B cell (primary cell): ENCODE results near the gene SLC52A3. TPM values are rescaled to one million over a fixed set of nuclear protein-coding genes. Genes with fewer than 3 reads are reported as not detected.

ENCODE experiments used
- ATAC-seq: fragments of 200-7000 bp; cut with Tn5 transposase; one replicate; pipeline ENCODE4 v1.10.0; 2021; ENCODE audit warnings: low read depth, mild to moderate bottlenecking, moderate number of reproducible peaks, moderate library complexity
- CTCF ChIA-PET: fragments of 350-600 bp; sonication (Branson Sonifier 250); formaldehyde crosslinking; loops from one replicate; lab custom pipeline; 2021; ENCODE audit warnings: antibody characterized with exemption, inconsistent platforms; lab: Charles Lee
- POLR2A ChIA-PET: fragments of 350-600 bp; sonication (Branson Sonifier 250); formaldehyde crosslinking; loops from one replicate; lab custom pipeline; 2021; ENCODE audit warnings: antibody characterized with exemption; lab: Charles Lee
- DNase-seq: peaks from one replicate; pipeline ENCODE4 v3.0.0; 2013
- H2AFZ ChIP-seq: 2 replicates; pipeline ENCODE4 v1.6.1; 2012; ENCODE audit warnings: mild to moderate bottlenecking, low read depth, low read length; ENCODE audit not compliant: insufficient read depth, poor library complexity, severe bottlenecking
- H3K27ac ChIP-seq, 2 donors: 1 replicate in 1 of 2; 2 replicates in 1 of 2; pipeline ENCODE4 v1.5.1; 2012 to 2013; ENCODE audit warnings: low read length in 2 of 2, mild to moderate bottlenecking in 2 of 2, moderate library complexity in 1 of 2
- H3K27me3 ChIP-seq, 4 experiments: fragments of 200-600 bp in 1 of 4; sonication (generic) in 1 of 4; replicated peaks in 1 of 4; 1 replicate in 2 of 4; 2 replicates in 2 of 4; pipeline versions ENCODE4 v1.6.1 to v1.7.0; 2013 to 2016; ENCODE audit warnings: low read length in 3 of 4, mild to moderate bottlenecking in 2 of 4, mixed read lengths in 1 of 4, moderate library complexity in 1 of 4; ENCODE audit not compliant: insufficient read depth in 4 of 4, control insufficient read depth in 3 of 4; ENCODE audit errors: control extremely low read depth in 1 of 4
- H3K36me3 ChIP-seq, 2 experiments: replicated peaks in 1 of 2; 1 replicate in 1 of 2; 2 replicates in 1 of 2; pipeline versions ENCODE4 v1.6.1 to v1.7.1; 2013; ENCODE audit warnings: low read length in 1 of 2; ENCODE audit not compliant: insufficient read depth in 2 of 2, control insufficient read depth in 1 of 2; ENCODE audit errors: control extremely low read depth in 1 of 2, extremely low read depth in 1 of 2
- H3K4me1 ChIP-seq, 2 donors: fragments of 200-600 bp in 1 of 2; sonication (generic) in 1 of 2; 1 replicate in 1 of 2; 2 replicates in 1 of 2; pipeline versions ENCODE4 v1.5.1 to v1.6.1; 2013 to 2017; ENCODE audit warnings: low read length in 2 of 2; ENCODE audit not compliant: control insufficient read depth in 2 of 2, insufficient read depth in 2 of 2
- H3K4me2 ChIP-seq: replicated peaks from 2 replicates; pipeline ENCODE3; 2012; ENCODE audit warnings: mild to moderate bottlenecking, low read depth, low read length; ENCODE audit not compliant: poor library complexity, severe bottlenecking
- H3K4me3 ChIP-seq, 5 experiments: fragments of 200-600 bp in 1 of 5; sonication (generic) in 1 of 5; 1 replicate in 3 of 5; 2 replicates in 2 of 5; pipeline versions ENCODE4 v1.5.1 to v1.7.0; 2011 to 2016; ENCODE audit warnings: low read length in 4 of 5, mild to moderate bottlenecking in 4 of 5, low read depth in 2 of 5, control low read depth in 1 of 5, moderate library complexity in 1 of 5; ENCODE audit not compliant: insufficient read depth in 1 of 5; ENCODE audit errors: control extremely low read depth in 1 of 5, extremely low read depth in 1 of 5
- H3K79me2 ChIP-seq: fragments of 200-600 bp; sonication (generic); one replicate; pipeline ENCODE4 v1.6.0; 2016; ENCODE audit warnings: low read length; ENCODE audit not compliant: control insufficient read depth, insufficient read depth
- H3K9ac ChIP-seq: fragments of 200-600 bp; sonication (generic); 2 replicates; pipeline ENCODE4 v1.6.1; 2017; ENCODE audit warnings: mild to moderate bottlenecking, low read length, moderate library complexity
- H3K9me3 ChIP-seq, 3 donors: one replicate each; pipeline versions ENCODE4 v1.6.1 to v1.7.1; 2013; ENCODE audit warnings: low read length in 2 of 3; ENCODE audit not compliant: control insufficient read depth in 2 of 3, insufficient read depth in 1 of 3; ENCODE audit errors: control extremely low read depth in 1 of 3
- H4K20me1 ChIP-seq: 2 replicates; pipeline ENCODE4 v1.6.0; 2012; ENCODE audit warnings: mild to moderate bottlenecking, low read length; ENCODE audit not compliant: insufficient read depth, control insufficient read depth, poor library complexity, severe bottlenecking
- H3K27ac Mint-ChIP-seq: one replicate; pipeline ENCODE4 v1.8.0; 2021; ENCODE audit warnings: mixed read lengths
- H3K27me3 Mint-ChIP-seq: one replicate; pipeline ENCODE4 v1.8.0; 2021; ENCODE audit warnings: mixed read lengths
- H3K4me1 Mint-ChIP-seq: one replicate; pipeline ENCODE4 v1.8.0; 2021; ENCODE audit warnings: mixed read lengths
- H3K4me3 Mint-ChIP-seq: one replicate; pipeline ENCODE4 v1.8.0; 2021; ENCODE audit warnings: mixed read lengths
- H3K9me3 Mint-ChIP-seq: one replicate; pipeline ENCODE4 v1.8.0; 2022; ENCODE audit warnings: mixed read lengths; ENCODE audit not compliant: insufficient read depth
- EZH2 ChIP-seq: IDR thresholded peaks from 2 replicates; pipeline ENCODE4 v1.6.1; 2012; ENCODE audit warnings: borderline replicate concordance, low read depth, mild to moderate bottlenecking, moderate library complexity, low read length; ENCODE audit not compliant: insufficient read depth, poor library complexity, severe bottlenecking
- WGBS: methylation state at CpG from one replicate; pipeline ENCODE4 v1.1.5; 2013; ENCODE audit warnings: missing lambda C conversion rate; ENCODE audit not compliant: insufficient coverage; 5-methylcytosine and 5-hydroxymethylcytosine counted together
- intact Hi-C: fragments of 100-400 bp; cut with micrococcal nuclease; formaldehyde crosslinking; loops from one replicate; pipeline ENCODE4 v1.10.0; 2022
- polyA plus RNA-seq: library from polyadenylated mRNA; depleted of rRNA; stranded (reverse); fragments of >200 nt; gene quantifications from 2 replicates; pipeline ENCODE4 v1.2.3, GENCODE V29; 2012
- total RNA-seq, 2 donors: library from RNA; stranded (reverse); fragments of 120-200 nt in 1 of 2; gene quantifications; 1 replicate in 1 of 2; 2 replicates in 1 of 2; pipeline versions ENCODE4 v1.2.3 to v1.2.4, GENCODE V29; 2013 to 2022
- TF ChIP-seq, protein P1 (sequence below): fragments of 200-600 bp; IDR thresholded peaks from one replicate; pipeline ENCODE4 v1.8.0; 2022; ENCODE audit warnings: antibody characterized with exemption, mild to moderate bottlenecking

The SLC52A3 gene
- total and polyA plus RNA-seq, 2 donors (not counting 1 experiment from before 2014, with no cell fraction given): not detected

DNA sequence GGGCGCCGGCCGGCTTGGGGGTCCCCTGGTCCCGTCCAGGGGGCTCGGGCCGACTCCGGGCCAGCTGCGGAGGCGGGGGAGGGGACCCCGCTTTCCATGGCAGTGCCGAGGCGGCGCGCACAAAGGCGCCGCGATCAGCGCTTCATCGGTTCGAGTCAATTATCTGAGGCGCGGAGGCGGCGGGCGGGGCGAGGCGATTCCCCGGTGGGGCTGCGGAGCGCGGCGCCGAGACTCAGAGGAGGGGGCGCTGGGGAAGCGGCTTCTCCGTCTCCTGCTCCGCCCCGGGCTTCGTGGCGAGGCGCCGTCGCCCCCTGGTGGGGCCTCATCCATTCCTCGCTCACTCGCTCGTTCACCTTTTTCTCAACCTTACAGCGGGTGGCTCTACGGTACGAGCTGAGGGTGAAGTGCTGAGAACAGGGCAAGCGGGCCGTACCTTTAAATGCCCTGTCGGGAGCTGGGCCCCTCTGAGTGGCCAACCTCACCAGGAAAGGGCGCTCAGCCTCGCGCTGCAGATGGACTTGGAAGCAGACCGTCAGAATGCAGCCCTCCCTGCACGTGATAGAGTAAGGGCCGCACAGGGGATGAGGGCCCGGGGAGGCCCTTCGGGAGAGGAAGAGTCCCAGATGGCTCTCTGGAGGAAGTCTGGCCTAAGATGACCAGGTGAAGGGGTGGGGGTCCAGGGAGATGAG is 39.9 kb downstream of the SLC52A3 start:
- Histone ChIP-seq H3K4me1 (peaks cover 6 to 7% of the 10 kb centered on the region in 2 donors), H3K4me2 (peak overlapping the region; percentile 72), H3K27me3 (peaks cover 0 to 32% (median 11%) of the 10 kb centered on the region in 4 experiments), H3K36me3 (no peaks in the 10 kb centered on the region), H2AFZ (peak overlapping the region; percentile 56), H3K4me3 (peak overlapping the region in 3 of 5 experiments; percentile 1 to 33 (median 30)), H3K27ac (no peak overlapping the region), H4K20me1 (no peaks in the 10 kb centered on the region), H3K9ac (peak overlapping the region; percentile 37), H3K79me2 (no peaks in the 10 kb centered on the region), H3K9me3 (peaks cover 0 to 5% (median 0%) of the 10 kb centered on the region in 3 donors)
- Mint-ChIP-seq H3K9me3 (no peaks in the 10 kb centered on the region), H3K27me3 (peaks cover 51% of the 10 kb centered on the region), H3K27ac (no peak overlapping the region), H3K4me3 (peak overlapping the region; percentile 40), H3K4me1 (peaks cover 1% of the 10 kb centered on the region)
- TF ChIP-seq, protein P1, sequence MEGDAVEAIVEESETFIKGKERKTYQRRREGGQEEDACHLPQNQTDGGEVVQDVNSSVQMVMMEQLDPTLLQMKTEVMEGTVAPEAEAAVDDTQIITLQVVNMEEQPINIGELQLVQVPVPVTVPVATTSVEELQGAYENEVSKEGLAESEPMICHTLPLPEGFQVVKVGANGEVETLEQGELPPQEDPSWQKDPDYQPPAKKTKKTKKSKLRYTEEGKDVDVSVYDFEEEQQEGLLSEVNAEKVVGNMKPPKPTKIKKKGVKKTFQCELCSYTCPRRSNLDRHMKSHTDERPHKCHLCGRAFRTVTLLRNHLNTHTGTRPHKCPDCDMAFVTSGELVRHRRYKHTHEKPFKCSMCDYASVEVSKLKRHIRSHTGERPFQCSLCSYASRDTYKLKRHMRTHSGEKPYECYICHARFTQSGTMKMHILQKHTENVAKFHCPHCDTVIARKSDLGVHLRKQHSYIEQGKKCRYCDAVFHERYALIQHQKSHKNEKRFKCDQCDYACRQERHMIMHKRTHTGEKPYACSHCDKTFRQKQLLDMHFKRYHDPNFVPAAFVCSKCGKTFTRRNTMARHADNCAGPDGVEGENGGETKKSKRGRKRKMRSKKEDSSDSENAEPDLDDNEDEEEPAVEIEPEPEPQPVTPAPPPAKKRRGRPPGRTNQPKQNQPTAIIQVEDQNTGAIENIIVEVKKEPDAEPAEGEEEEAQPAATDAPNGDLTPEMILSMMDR: peak; percentile 44
- peak; percentile 49 for TF ChIP-seq EZH2
- intact Hi-C loops: no loop called here
- ATAC-seq (peak; percentile 45), DNase-seq (peak; percentile 44)
- ChIA-PET CTCF (no interaction called here), POLR2A (no interaction called here)
- WGBS: 5% methylated on average over 50 of the region's 60 CpGs

DNA sequence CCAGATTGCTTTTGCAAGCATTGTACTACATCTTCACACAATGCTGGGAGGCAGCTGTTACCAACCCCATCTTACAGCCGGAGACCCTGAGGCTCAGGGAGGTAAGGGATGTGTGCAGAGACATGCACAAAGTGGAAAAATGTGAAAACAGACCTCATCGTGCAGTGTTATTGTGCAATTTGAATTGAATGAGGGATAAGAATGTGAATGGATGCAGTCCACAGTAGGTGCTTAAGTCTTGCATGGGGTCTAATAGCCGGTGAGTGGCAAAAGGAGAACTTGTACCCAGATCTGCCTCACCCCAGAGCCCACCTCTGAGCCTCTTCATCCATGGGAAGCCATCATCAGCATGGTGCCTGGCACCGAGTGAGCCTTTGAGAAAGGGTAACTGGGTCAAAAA is 42.1 kb downstream of the SLC52A3 start:
- ATAC-seq (no peak), DNase-seq (no peak)
- H3K9me3 ChIP-seq: peaks cover 0 to 5% (median 0%) of the 10 kb centered on the region in 3 donors
- no peak overlapping the region for H2AFZ ChIP-seq
- Mint-ChIP-seq H3K27ac (no peak overlapping the region), H3K9me3 (no peaks in the 10 kb centered on the region), H3K4me1 (peaks cover 1% of the 10 kb centered on the region), H3K27me3 (peaks cover 53% of the 10 kb centered on the region), H3K4me3 (no peak overlapping the region)
- H3K4me1 ChIP-seq: peaks cover 6 to 7% of the 10 kb centered on the region in 2 donors
- no peaks in the 10 kb centered on the region for H4K20me1 ChIP-seq
- TF ChIP-seq EZH2: no peak
- TF ChIP-seq, protein P1: no peak
- no peaks in the 10 kb centered on the region for H3K36me3 ChIP-seq
- intact Hi-C loops: no loop called here
- H3K9ac ChIP-seq: no peak overlapping the region
- no peak overlapping the region for H3K4me3 ChIP-seq
- ChIA-PET CTCF (no interaction called here), POLR2A (no interaction called here)
- H3K79me2 ChIP-seq: no peaks in the 10 kb centered on the region
- WGBS: 83% methylated on average over 1 of the region's 4 CpGs
- peaks cover 0 to 32% (median 9%) of the 10 kb centered on the region in 4 experiments for H3K27me3 ChIP-seq
- no peak overlapping the region for H3K4me2 ChIP-seq
- no peak overlapping the region for H3K27ac ChIP-seq
